MM.1S (cell line): ENCODE results near the gene CELF3.

Source experiments
- CTCF ChIP-seq: fragments of 300-600 bp; sonication (generic); IDR thresholded peaks from 2 replicates; pipeline ENCODE4 v1.5.1; 2016; ENCODE audit warnings: antibody characterized with exemption, low read length, mixed read lengths
- EZH2 ChIP-seq: fragments of 300-600 bp; sonication (generic); optimal IDR thresholded peaks from 2 replicates; pipeline ENCODE3; 2017; ENCODE audit warnings: low read depth, mild to moderate bottlenecking, antibody characterized with exemption, low read length, mixed read lengths

- TF ChIP-seq CTCF, result no peak
- no peak for TF ChIP-seq EZH2
Measured at GRCh38 chr1:151741516-151741915, 24.9 kb upstream of the CELF3 start.
